H1 (cell line): ENCODE data around the gene RTN4. TPM values are rescaled to one million over a fixed set of nuclear protein-coding genes. Genes with fewer than 3 reads are reported as not detected.

Experiments used
- BACH1 ChIP-seq: IDR thresholded peaks from 2 replicates; pipeline ENCODE4 v1.6.1; 2012; ENCODE audit warnings: low read length, improper control_type of control experiment
- BCL11A ChIP-seq, 2 experiments: IDR thresholded peaks; one replicate each; pipeline ENCODE4 v1.6.1; 2011; ENCODE audit warnings: low read depth in 2 of 2, low read length in 2 of 2, mild to moderate bottlenecking in 2 of 2
- EGR1 ChIP-seq: IDR thresholded peaks from 2 replicates; pipeline ENCODE4 v1.6.1; 2011; ENCODE audit warnings: low read depth, low read length, borderline replicate concordance
- GTF2F1 ChIP-seq: IDR thresholded peaks from 2 replicates; pipeline ENCODE4 v1.6.1; 2012; ENCODE audit warnings: low read depth, low read length, improper control_type of control experiment, borderline replicate concordance
- MAFK ChIP-seq: IDR thresholded peaks from 2 replicates; pipeline ENCODE4 v1.6.1; 2012; ENCODE audit warnings: low read depth, mild to moderate bottlenecking, improper control_type of control experiment, low read length
- SIRT6 ChIP-seq: IDR thresholded peaks from one replicate; pipeline ENCODE4 v1.7.1; 2012; ENCODE audit warnings: low read length, inconsistent platforms
- polyA plus RNA-seq, 7 experiments: library from polyadenylated mRNA; depleted of rRNA in 3 of 7; stranded (reverse) in 5 of 7; unstranded in 2 of 7; fragments of >200 nt in 5 of 7; fragments of 200-250 nt in 2 of 7; gene quantifications; 1 replicate in 5 of 7; 2 replicates in 1 of 7; 4 replicates in 1 of 7; pipeline versions ENCODE4 v1.2.1 to v1.2.3, GENCODE V29; 2011 to 2013; ENCODE audit warnings: missing spikeins in 2 of 7, mixed read lengths in 2 of 7
- total RNA-seq: library from RNA; stranded (reverse); fragmentation: NEBNext Ultra II Directional; extraction: Animal tissue kit (Norgen Biotek cat#: 25700); gene quantifications from 2 replicates; pipeline ENCODE4 v1.2.1, GENCODE V29; 2021

Gene RTN4
- total and polyA plus RNA-seq, 2 of the 8 experiments (the other 6 are each of a cell fraction or from before 2014, with no cell fraction given), result 179 to 242 TPM

DNA sequence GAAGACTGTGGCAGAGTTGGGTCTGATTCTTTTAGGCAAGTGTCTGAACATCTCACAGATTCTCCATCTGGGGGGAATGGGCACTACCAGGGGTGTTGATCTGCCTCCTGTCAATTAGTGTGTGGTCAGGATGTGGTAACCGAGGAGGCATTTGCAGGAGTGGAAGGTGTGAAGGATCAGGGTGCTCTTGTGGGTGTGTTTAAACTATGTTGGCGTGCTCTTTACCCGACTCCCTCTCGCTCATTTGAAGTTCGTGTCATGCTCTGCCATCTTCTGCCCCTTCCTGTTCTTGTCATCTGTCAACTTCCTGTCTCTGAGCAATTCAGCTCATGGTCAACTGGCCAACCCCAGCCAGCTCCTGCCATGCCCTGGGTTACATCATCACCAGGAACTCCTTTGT lies 107.9 kb downstream of the RTN4 start (continued):
- TF ChIP-seq SIRT6 (no peak), BACH1 (no peak), EGR1 (no peak), MAFK (no peak), BCL11A (IDR thresholded peaks at IDR 0.05; ENCODE audit: low read depth in 2 of 2, low read length in 2 of 2) (no peak), GTF2F1 (no peak)
